Ascending aorta (tissue), 2 donors: Measurements from ENCODE around the gene TAP2. TPM values are rescaled to one million over a fixed set of nuclear protein-coding genes. Genes with fewer than 3 reads are reported as not detected.

Experiments used
- DNase-seq, 2 donors: peaks; one replicate each; pipeline ENCODE4 v3.0.0-alpha.2; 2019; ENCODE audit warnings: low spot score in 2 of 2
- H3K27ac ChIP-seq, 2 donors: fragments of 200-600 bp; sonication (generic); one replicate each; pipeline ENCODE4 v1.5.1; 2016 to 2017; ENCODE audit warnings: mild to moderate bottlenecking in 1 of 2
- H3K27me3 ChIP-seq: fragments of 200-600 bp; sonication (generic); one replicate; pipeline ENCODE4 v1.5.1; 2017
- H3K36me3 ChIP-seq, 2 donors: fragments of 200-600 bp; sonication (generic); one replicate each; pipeline ENCODE4 v1.5.1; 2016
- H3K4me1 ChIP-seq, 2 donors: fragments of 200-600 bp; sonication (generic); one replicate each; pipeline ENCODE4 v1.5.1; 2016 to 2017; ENCODE audit warnings: mild to moderate bottlenecking in 1 of 2
- H3K4me3 ChIP-seq, 2 donors: fragments of 200-600 bp; sonication (generic); one replicate each; pipeline ENCODE4 v1.5.1; 2016 to 2017; ENCODE audit warnings: mild to moderate bottlenecking in 1 of 2
- H3K9me3 ChIP-seq, 2 donors: fragments of 200-600 bp; sonication (generic); one replicate each; pipeline ENCODE4 v1.5.1; 2016
- intact Hi-C: fragments of 100-400 bp; cut with DNase I; formaldehyde crosslinking; loops from one replicate; pipeline ENCODE4 v1.15.1; 2023
- total RNA-seq: library from RNA; depleted of rRNA; stranded (reverse); fragments of >200 nt; gene quantifications from one replicate; pipeline ENCODE4 v1.1.0, GENCODE V29; 2016
- TF ChIP-seq, protein P1 (sequence below), 3 experiments: fragments of 200-600 bp in 2 of 3; fragments of 450-650 bp in 1 of 3; sonication (generic) in 2 of 3; IDR thresholded peaks; one replicate each; pipeline ENCODE4 v1.5.1; 2016 to 2019; ENCODE audit warnings: antibody characterized with exemption in 3 of 3, mild to moderate bottlenecking in 1 of 3, moderate library complexity in 1 of 3

Gene TAP2
- total RNA-seq, result 26.7 TPM

DNA sequence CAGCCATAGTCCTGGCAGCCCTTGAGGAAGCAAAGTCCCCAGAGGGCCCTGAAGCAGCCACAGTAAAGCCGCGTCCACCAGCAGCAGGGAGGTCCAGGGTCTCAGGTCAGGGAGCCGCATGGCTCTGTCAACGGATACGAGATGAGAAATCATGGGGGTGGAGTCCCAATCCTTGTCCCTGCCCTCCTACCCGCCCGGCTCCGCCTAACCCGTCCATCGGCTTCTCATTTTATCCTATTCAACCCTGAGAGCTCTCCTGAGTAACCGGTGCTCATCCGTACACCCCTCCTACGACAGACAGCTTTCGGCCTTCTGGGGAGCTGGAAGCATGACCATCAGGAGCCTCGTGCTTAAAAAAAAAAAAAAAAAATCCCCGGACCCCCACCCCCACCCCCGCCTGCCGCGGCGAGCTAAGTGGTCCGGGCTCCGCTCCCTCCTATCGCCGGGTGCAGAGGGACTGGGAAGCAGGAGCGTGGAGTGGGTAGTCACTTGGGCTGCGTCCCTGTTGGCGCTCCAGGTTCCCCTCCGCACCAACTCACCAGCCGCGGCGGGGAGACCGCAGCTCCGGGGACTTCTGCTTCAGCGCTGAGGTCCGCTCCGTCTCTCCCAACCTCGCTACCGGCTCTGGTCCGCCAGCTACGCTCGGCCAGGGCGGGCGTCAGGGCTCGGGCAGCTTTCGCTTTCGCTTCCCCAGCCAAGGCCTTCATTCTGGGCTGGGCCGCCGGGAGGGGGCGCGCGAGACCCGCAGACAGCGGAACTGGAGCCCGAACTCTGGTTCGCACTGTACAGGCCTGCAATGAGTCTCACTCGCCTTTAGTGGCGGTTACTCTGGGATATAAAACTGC is at the start of gene TAP2:
Gene TAP2, minus strand, starts transcription at position 626 of the 845 bp plus-strand sequence. Its CDS starts 506 bp downstream, at position 120.
- Histone ChIP-seq H3K9me3 (no peaks in the 10 kb centered on the region), H3K36me3 (peaks cover 8 to 18% of the 10 kb centered on the region in 2 donors), H3K4me1 (peaks cover 0 to 3% of the 10 kb centered on the region in 2 donors), H3K27me3 (no peaks in the 10 kb centered on the region), H3K4me3 (peak within 1 kb of the TSS; percentile 79 to 85), H3K27ac (peak within 1 kb of the TSS; percentile 93 to 94)
- intact Hi-C loops, result loop anchor here (1.0 to 5.0 kb wide), 3 partner anchors 16 to 641 kb away; partner anchors contain the start of gene PSMB9
- TF ChIP-seq, protein P1, sequence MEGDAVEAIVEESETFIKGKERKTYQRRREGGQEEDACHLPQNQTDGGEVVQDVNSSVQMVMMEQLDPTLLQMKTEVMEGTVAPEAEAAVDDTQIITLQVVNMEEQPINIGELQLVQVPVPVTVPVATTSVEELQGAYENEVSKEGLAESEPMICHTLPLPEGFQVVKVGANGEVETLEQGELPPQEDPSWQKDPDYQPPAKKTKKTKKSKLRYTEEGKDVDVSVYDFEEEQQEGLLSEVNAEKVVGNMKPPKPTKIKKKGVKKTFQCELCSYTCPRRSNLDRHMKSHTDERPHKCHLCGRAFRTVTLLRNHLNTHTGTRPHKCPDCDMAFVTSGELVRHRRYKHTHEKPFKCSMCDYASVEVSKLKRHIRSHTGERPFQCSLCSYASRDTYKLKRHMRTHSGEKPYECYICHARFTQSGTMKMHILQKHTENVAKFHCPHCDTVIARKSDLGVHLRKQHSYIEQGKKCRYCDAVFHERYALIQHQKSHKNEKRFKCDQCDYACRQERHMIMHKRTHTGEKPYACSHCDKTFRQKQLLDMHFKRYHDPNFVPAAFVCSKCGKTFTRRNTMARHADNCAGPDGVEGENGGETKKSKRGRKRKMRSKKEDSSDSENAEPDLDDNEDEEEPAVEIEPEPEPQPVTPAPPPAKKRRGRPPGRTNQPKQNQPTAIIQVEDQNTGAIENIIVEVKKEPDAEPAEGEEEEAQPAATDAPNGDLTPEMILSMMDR (IDR thresholded peaks at IDR 0.05), result peak; percentile 95 to 97 (median 96)
- peak; percentile 84 to 98 for DNase-seq

DNA sequence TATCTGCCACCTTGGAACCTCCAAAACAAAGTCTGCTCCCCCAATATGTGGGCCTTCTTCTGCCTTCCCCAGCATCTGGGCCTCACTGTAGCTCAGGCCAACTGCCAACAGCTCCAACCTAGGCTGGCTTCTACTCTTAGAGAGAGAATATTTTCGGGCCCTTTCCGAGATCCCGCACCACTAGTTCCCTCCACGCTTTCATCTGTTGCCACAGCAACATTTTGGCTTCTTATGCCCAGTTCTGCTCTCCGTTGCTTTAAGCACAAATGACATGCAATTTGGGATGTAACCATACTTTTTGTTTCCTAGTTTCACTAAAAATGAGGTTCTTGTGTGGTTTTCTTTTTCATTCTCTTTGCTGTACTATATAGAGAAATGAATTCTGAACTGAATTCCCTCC is 49.1 kb upstream of the TAP2 start:
- H3K9me3 ChIP-seq, result no peaks in the 10 kb centered on the region
- no peak overlapping the region for H3K27ac ChIP-seq

DNA sequence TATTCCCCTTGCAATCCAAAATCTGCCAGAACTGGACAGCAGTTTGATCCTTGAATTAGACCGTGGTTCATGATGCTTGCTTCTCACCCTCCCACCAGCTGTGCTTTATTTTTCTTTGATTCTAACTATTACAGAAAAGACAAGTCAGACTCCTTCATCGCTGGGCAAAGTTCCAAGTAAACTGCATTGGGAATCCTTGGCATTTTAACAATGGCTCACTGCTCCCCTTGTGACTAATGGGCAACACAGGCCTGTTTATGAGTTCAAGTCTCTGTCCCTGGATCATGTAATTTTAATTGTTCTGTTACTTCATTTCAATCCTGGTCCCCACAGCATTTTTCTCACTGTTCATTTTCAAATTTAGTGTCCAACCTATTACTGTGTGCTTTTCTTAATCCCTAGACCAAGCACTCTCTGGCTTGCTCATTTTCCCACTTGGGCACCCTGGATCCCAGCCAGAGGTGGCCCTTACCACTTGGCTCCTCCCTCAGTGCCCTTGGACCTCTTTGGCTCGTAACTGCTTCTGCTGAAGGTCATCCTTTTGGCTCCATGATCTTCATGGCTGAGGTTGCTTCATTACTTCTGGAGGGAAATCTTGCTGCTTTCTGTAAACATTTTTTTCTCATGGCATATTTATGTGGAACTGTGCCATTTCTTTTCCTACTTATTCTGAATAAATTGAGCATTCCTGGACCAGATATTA is 48.3 kb upstream of the TAP2 start:
- Histone ChIP-seq H3K27ac (no peak overlapping the region), H3K36me3 (no peaks in the 10 kb centered on the region), H3K27me3 (no peaks in the 10 kb centered on the region), H3K4me3 (no peak overlapping the region), H3K4me1 (peaks cover 0 to 2% of the 10 kb centered on the region in 2 donors), H3K9me3 (no peaks in the 10 kb centered on the region)
- TF ChIP-seq, protein P1 (IDR thresholded peaks at IDR 0.05), result no peak
- no peak for DNase-seq
- intact Hi-C loops, result loop anchor here (5.0 kb wide), 1 partner anchor 360 kb away; no protein-coding TSS in a partner anchor

More for the DNA sequence above, 49.1 kb upstream of the TAP2 start:
- Histone ChIP-seq H3K27me3 (no peaks in the 10 kb centered on the region), H3K36me3 (no peaks in the 10 kb centered on the region), H3K4me3 (no peak overlapping the region), H3K4me1 (peaks cover 0 to 2% of the 10 kb centered on the region in 2 donors)
- DNase-seq, result no peak
- intact Hi-C loops, result loop anchor here (5.0 kb wide), 1 partner anchor 360 kb away; no protein-coding TSS in a partner anchor
- TF ChIP-seq, protein P1 (IDR thresholded peaks at IDR 0.05), result no peak

DNA sequence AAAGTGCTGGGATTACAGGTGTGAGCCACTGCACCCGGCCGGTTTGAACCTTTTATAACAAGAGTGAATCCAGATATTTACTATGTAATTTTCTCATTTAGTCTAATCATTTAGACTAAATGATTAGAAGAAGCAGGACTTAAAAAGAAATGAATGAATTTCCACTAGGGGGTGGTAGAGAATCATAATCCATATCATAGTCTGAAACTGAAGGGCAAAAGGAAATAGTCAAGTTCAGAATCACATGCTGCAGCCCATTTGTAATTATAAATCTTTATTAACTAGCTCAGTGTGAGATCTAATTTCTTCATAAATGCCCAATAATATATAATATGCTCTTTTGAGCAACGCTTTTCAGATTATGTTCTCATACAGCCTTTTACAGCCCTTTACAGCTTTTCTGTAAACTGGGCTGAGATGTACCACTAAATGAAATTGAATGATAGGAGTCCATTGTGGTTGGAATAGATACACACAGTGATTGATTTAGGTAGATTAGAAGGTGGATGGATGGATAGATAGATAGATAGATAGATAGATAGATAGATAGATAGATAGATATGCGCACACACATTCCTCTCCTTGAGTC is 47.3 kb upstream of the TAP2 start:
- TF ChIP-seq, protein P1 (IDR thresholded peaks at IDR 0.05), result peak; percentile 56 to 64 (median 63)
- Histone ChIP-seq H3K27me3 (no peaks in the 10 kb centered on the region), H3K27ac (no peak overlapping the region), H3K4me3 (no peak overlapping the region), H3K36me3 (no peaks in the 10 kb centered on the region), H3K9me3 (no peaks in the 10 kb centered on the region), H3K4me1 (peaks cover 0 to 2% of the 10 kb centered on the region in 2 donors)
- no peak for DNase-seq
- intact Hi-C loops, result loop anchor here (1.0 to 5.0 kb wide), 4 partner anchors 47 to 362 kb away; partner anchors contain the start of gene HLA-DMA

DNA sequence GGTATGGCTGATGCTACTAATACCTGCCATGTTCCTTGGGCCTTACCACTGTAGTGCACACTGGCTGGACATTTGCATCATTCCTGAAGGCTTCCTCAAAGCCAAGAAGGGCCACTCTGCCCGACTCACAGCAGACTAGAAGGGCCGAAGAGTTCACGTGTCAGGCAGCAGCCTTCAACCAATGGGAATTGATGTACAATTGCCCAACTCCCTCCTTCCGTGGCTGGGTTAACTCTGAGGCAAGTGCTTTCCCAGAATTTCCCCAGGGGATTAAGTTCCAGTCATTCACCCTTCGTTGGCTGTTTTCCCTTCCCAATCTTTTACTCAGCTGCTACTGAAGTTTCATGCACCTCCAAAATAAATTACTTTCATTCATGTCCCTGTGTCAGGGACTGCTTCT is 45.2 kb upstream of the TAP2 start:
- no peaks in the 10 kb centered on the region for H3K9me3 ChIP-seq
- no peak overlapping the region for H3K27ac ChIP-seq
- no peak overlapping the region for H3K4me3 ChIP-seq
- DNase-seq, result peak; percentile 25 to 78
- intact Hi-C loops, result loop anchor here (2.0 kb wide), 1 partner anchor 49 kb away; no protein-coding TSS in a partner anchor
- H3K27me3 ChIP-seq, result no peaks in the 10 kb centered on the region
- peaks cover 0 to 2% of the 10 kb centered on the region in 2 donors for H3K4me1 ChIP-seq
- TF ChIP-seq, protein P1 (IDR thresholded peaks at IDR 0.05), result no peak
- H3K36me3 ChIP-seq, result no peaks in the 10 kb centered on the region
